SK-N-SH treated with all-trans-retinoic acid at 6 μM for 48 hours (cell line): Measurements from ENCODE around the gene PDK3.

ENCODE experiments used
- ESRRG ChIP-seq: fragments of 250-450 bp; sonication (Bioruptor Pico); IDR thresholded peaks from 2 replicates; pipeline ENCODE4 v1.6.1; 2021; ENCODE audit warnings: mild to moderate bottlenecking
- GLIS3 ChIP-seq: fragments of 250-450 bp; sonication (Bioruptor Pico); IDR thresholded peaks from 2 replicates; pipeline ENCODE4 v1.5.0; 2020; ENCODE audit warnings: mild to moderate bottlenecking, moderate library complexity
- OSR1 ChIP-seq: fragments of 250-450 bp; sonication (Bioruptor Pico); IDR thresholded peaks from 2 replicates; pipeline ENCODE4 v1.8.0; 2022; ENCODE audit warnings: moderate library complexity, mild to moderate bottlenecking, inconsistent platforms
- PPARA ChIP-seq: fragments of 250-450 bp; sonication (Bioruptor Pico); IDR thresholded peaks from 2 replicates; pipeline ENCODE4 v1.5.0; 2020; ENCODE audit warnings: mild to moderate bottlenecking, borderline replicate concordance
- ZFP3 ChIP-seq: fragments of 250-450 bp; sonication (Bioruptor Pico); IDR thresholded peaks from 2 replicates; pipeline ENCODE4 v1.5.0; 2020; ENCODE audit warnings: mild to moderate bottlenecking, moderate library complexity
- ZFP30 ChIP-seq: fragments of 450-650 bp; formaldehyde crosslinking; IDR thresholded peaks from 2 replicates; pipeline ENCODE4 v1.5.0; 2022; ENCODE audit warnings: mild to moderate bottlenecking, moderate library complexity
- ZNF565 ChIP-seq: fragments of 450-650 bp; formaldehyde crosslinking; conservative IDR thresholded peaks from 2 replicates; pipeline ENCODE4 v1.5.0; 2020; ENCODE audit warnings: low read depth, mild to moderate bottlenecking, moderate library complexity
- TF ChIP-seq, protein P1 (sequence below): fragments of 250-450 bp; sonication (Bioruptor Pico); IDR thresholded peaks from 2 replicates; pipeline ENCODE4 v1.5.0; 2020; ENCODE audit warnings: mild to moderate bottlenecking, moderate library complexity
- TF ChIP-seq, protein P2 (sequence below): fragments of 250-450 bp; sonication (Bioruptor Pico); IDR thresholded peaks from 2 replicates; pipeline ENCODE4 v1.8.0; 2021; ENCODE audit warnings: low read depth, mild to moderate bottlenecking, moderate library complexity, borderline replicate concordance
- TF ChIP-seq, protein P3 (sequence below): fragments of 250-450 bp; sonication (Bioruptor Pico); IDR thresholded peaks from 2 replicates; pipeline ENCODE4 v1.5.1; 2021; ENCODE audit warnings: mild to moderate bottlenecking, moderate library complexity

DNA sequence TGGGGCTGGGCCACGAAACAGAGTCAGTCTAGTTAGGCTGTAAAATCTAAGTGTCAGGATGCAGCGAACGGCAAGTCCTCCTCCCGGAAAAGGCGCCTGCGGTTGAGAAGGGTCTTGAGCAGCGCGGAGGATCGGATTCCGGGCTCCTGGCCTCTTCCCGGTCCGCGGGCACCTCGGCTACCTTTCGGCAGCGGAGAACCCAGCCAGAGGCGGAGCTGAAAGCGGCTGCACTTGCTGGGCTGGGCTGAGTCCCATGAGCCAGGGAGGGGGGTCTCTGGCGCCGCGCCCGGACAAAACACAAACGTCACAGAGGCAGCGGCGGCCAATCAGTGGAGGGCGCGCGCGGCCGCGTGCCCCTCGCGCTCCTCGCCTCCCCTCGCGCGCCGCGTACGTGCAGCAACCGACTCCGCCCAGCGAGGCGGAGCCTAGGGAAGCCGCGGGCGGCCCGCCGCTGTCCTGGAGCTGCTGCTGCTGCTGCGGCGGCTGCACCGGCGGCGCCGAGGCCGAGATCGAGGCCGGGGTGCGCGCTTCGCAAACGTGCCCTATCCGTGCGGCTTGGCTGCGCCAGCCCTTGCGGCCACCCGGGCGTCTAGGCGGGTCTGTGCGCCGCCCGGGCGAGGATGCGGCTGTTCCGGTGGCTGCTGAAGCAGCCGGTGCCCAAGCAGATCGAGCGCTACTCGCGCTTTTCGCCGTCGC lies at the start of gene PDK3:
- TF ChIP-seq OSR1 (CRISPR knock-in tag) (no peak), ZFP30 (CRISPR knock-in tag) (no peak), ZNF565 (CRISPR knock-in tag) (no peak), PPARA (CRISPR knock-in tag) (no peak), ESRRG (CRISPR knock-in tag) (no peak), ZFP3 (CRISPR knock-in tag) (peak; percentile 48; the same call in 1 of the 2 replicates), GLIS3 (CRISPR knock-in tag) (no peak)
- TF ChIP-seq, protein P1, sequence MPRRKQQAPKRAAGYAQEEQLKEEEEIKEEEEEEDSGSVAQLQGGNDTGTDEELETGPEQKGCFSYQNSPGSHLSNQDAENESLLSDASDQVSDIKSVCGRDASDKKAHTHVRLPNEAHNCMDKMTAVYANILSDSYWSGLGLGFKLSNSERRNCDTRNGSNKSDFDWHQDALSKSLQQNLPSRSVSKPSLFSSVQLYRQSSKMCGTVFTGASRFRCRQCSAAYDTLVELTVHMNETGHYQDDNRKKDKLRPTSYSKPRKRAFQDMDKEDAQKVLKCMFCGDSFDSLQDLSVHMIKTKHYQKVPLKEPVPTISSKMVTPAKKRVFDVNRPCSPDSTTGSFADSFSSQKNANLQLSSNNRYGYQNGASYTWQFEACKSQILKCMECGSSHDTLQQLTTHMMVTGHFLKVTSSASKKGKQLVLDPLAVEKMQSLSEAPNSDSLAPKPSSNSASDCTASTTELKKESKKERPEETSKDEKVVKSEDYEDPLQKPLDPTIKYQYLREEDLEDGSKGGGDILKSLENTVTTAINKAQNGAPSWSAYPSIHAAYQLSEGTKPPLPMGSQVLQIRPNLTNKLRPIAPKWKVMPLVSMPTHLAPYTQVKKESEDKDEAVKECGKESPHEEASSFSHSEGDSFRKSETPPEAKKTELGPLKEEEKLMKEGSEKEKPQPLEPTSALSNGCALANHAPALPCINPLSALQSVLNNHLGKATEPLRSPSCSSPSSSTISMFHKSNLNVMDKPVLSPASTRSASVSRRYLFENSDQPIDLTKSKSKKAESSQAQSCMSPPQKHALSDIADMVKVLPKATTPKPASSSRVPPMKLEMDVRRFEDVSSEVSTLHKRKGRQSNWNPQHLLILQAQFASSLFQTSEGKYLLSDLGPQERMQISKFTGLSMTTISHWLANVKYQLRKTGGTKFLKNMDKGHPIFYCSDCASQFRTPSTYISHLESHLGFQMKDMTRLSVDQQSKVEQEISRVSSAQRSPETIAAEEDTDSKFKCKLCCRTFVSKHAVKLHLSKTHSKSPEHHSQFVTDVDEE (CRISPR knock-in tag), result no peak
- TF ChIP-seq, protein P2, sequence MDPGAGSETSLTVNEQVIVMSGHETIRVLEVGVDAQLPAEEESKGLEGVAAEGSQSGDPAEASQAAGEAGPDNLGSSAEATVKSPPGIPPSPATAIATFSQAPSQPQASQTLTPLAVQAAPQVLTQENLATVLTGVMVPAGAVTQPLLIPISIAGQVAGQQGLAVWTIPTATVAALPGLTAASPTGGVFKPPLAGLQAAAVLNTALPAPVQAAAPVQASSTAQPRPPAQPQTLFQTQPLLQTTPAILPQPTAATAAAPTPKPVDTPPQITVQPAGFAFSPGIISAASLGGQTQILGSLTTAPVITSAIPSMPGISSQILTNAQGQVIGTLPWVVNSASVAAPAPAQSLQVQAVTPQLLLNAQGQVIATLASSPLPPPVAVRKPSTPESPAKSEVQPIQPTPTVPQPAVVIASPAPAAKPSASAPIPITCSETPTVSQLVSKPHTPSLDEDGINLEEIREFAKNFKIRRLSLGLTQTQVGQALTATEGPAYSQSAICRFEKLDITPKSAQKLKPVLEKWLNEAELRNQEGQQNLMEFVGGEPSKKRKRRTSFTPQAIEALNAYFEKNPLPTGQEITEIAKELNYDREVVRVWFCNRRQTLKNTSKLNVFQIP (CRISPR knock-in tag), result no peak
- TF ChIP-seq, protein P3, sequence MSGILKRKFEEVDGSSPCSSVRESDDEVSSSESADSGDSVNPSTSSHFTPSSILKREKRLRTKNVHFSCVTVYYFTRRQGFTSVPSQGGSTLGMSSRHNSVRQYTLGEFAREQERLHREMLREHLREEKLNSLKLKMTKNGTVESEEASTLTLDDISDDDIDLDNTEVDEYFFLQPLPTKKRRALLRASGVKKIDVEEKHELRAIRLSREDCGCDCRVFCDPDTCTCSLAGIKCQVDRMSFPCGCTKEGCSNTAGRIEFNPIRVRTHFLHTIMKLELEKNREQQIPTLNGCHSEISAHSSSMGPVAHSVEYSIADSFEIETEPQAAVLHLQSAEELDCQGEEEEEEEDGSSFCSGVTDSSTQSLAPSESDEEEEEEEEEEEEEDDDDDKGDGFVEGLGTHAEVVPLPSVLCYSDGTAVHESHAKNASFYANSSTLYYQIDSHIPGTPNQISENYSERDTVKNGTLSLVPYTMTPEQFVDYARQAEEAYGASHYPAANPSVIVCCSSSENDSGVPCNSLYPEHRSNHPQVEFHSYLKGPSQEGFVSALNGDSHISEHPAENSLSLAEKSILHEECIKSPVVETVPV (CRISPR knock-in tag), result no peak
